Stimulated activated CD4-positive, alpha-beta T cell treated with anti-CD3 and anti-CD28 coated beads, Interleukin-1b, Interleukin-23, amount 100 ng/mL, for 4 hours (primary cell): ENCODE measurements around the gene LYPLAL1.
"Not testable (repeated sequence)": the region's sequence is repeated elsewhere in the genome, so short reads cannot be mapped to it uniquely, and the experiment has no call there.

ENCODE experiments used
- DNase-seq, 2 donors: peaks; one replicate each; pipeline ENCODE4 v3.0.0-alpha.2; 2020; ENCODE audit warnings: low read depth in 2 of 2

LYPLAL1 gene

GRCh38 chr1:219163401-219163954 is 10.2 kb upstream of the LYPLAL1 start:
- DNase-seq, result no peak

GRCh38 chr1:219171192-219171935 is 2.3 kb upstream of the LYPLAL1 start:
- no peak for DNase-seq

- no peak for DNase-seq
These were observed 857 bp upstream of the LYPLAL1 start for GRCh38 chr1:219172821-219173220.

GRCh38 chr1:219173434-219173757 is 282 bp upstream of the LYPLAL1 start:
- no peak for DNase-seq

GRCh38 chr1:219174460-219175211 is 958 bp downstream of the LYPLAL1 start:
- DNase-seq, result no peak

- no peak for DNase-seq
These were observed 1.5 kb downstream of the LYPLAL1 start for GRCh38 chr1:219175212-219175564.

- no peak for DNase-seq
These were observed 2.5 kb downstream of the LYPLAL1 start for GRCh38 chr1:219176168-219176567.

GRCh38 chr1:219177363-219177762 is 3.7 kb downstream of the LYPLAL1 start:
- no peak for DNase-seq

GRCh38 chr1:219177940-219178339 is 4.3 kb downstream of the LYPLAL1 start:
- no peak for DNase-seq

GRCh38 chr1:219179293-219179692 is 5.6 kb downstream of the LYPLAL1 start:
- no peak for DNase-seq

GRCh38 chr1:219184337-219184736 is 10.7 kb downstream of the LYPLAL1 start:
- no peak for DNase-seq

- DNase-seq, result no peak
These were observed 11.9 kb downstream of the LYPLAL1 start for GRCh38 chr1:219185486-219186117.

GRCh38 chr1:219188331-219188803 is 14.7 kb downstream of the LYPLAL1 start:
- DNase-seq, result no peak

- no peak for DNase-seq
These were observed 15.5 kb downstream of the LYPLAL1 start for GRCh38 chr1:219189021-219189824.

GRCh38 chr1:219189952-219190351 is 16.3 kb downstream of the LYPLAL1 start:
- DNase-seq, result no peak

- DNase-seq, result no peak
These were observed 16.9 kb downstream of the LYPLAL1 start for GRCh38 chr1:219190605-219191004.

GRCh38 chr1:219195833-219196232 is 22.2 kb downstream of the LYPLAL1 start:
- not testable (repeated sequence) for DNase-seq

- DNase-seq, result no peak
These were observed 28.0 kb downstream of the LYPLAL1 start for GRCh38 chr1:219201656-219202055.

- DNase-seq, result no peak
These were observed 28.9 kb downstream of the LYPLAL1 start for GRCh38 chr1:219202567-219202966.

- DNase-seq, result no peak
These were observed 32.7 kb downstream of the LYPLAL1 start for GRCh38 chr1:219206350-219206749.

GRCh38 chr1:219209578-219209977 is 35.9 kb downstream of the LYPLAL1 start:
- no peak for DNase-seq

- DNase-seq, result no peak
These were observed 36.4 kb downstream of the LYPLAL1 start for GRCh38 chr1:219210067-219210466.
